H1 (cell line): ENCODE measurements around the gene GPR65. TPM values are rescaled to one million over a fixed set of nuclear protein-coding genes. Genes with fewer than 3 reads are reported as not detected.

Source experiments
- CTCF ChIA-PET: fragments of 300-600 bp; sonication (Branson Sonifier 250); formaldehyde crosslinking; loops from one replicate; lab custom pipeline; 2021; ENCODE audit not compliant: partially characterized antibody; lab: Charles Lee
- POLR2A ChIA-PET: fragments of 300-600 bp; sonication (Branson Sonifier 250); formaldehyde crosslinking; loops from one replicate; lab custom pipeline; 2021; ENCODE audit warnings: inconsistent platforms; ENCODE audit not compliant: partially characterized antibody; lab: Charles Lee
- DNase-seq, 2 experiments: peaks; one replicate each; pipeline versions ENCODE4 v3.0.0 to v3.0.0-alpha.2; 2010 to 2022; ENCODE audit warnings: low spot score in 2 of 2, low read depth in 1 of 2, mixed read lengths in 1 of 2
- FAIRE-seq: peaks from 2 replicates; lab custom pipeline; 2011; peaks lifted over from hg19 to GRCh38; lab: Jason Lieb, UNC
- H2AFZ ChIP-seq: 2 replicates; pipeline ENCODE4 v1.8.1; 2012; ENCODE audit warnings: low read length, inconsistent platforms
- H2AK5ac ChIP-seq: 2 replicates; pipeline ENCODE4 v1.6.1; 2013; ENCODE audit warnings: low read depth, low read length
- H2BK120ac ChIP-seq: replicated peaks from 2 replicates; pipeline ENCODE3; 2013; ENCODE audit warnings: low read depth, low read length, inconsistent platforms
- H2BK12ac ChIP-seq: 2 replicates; pipeline ENCODE4 v1.6.1; 2013; ENCODE audit warnings: low read depth, low read length
- H2BK15ac ChIP-seq: 2 replicates; pipeline ENCODE4 v1.6.1; 2013; ENCODE audit warnings: low read length
- H2BK20ac ChIP-seq: 2 replicates; pipeline ENCODE4 v1.6.1; 2013; ENCODE audit warnings: low read length
- H2BK5ac ChIP-seq: 2 replicates; pipeline ENCODE4 v1.6.1; 2013; ENCODE audit warnings: low read depth, low read length
- H3K14ac ChIP-seq: 2 replicates; pipeline ENCODE4 v1.6.1; 2013; ENCODE audit warnings: inconsistent platforms; ENCODE audit not compliant: insufficient read length
- H3K18ac ChIP-seq: 2 replicates; pipeline ENCODE4 v1.6.1; 2013; ENCODE audit warnings: low read length; ENCODE audit errors: extremely low read depth
- H3K23ac ChIP-seq: 2 replicates; pipeline ENCODE4 v1.6.1; 2013; ENCODE audit warnings: inconsistent platforms; ENCODE audit not compliant: insufficient read length
- H3K23me2 ChIP-seq: 2 replicates; pipeline ENCODE4 v1.6.1; 2013; ENCODE audit warnings: low read depth, low read length
- H3K27ac ChIP-seq: 2 replicates; pipeline ENCODE4 v1.6.1; 2011; ENCODE audit warnings: low read depth, low read length, inconsistent platforms
- H3K27me3 ChIP-seq, 4 experiments: replicated peaks in 1 of 4; 1 replicate in 1 of 4; 2 replicates in 3 of 4; pipeline versions ENCODE4 v1.6.1 to v1.8.1; 2011 to 2013; ENCODE audit warnings: low read length in 3 of 4, mild to moderate bottlenecking in 3 of 4, inconsistent platforms in 2 of 4, mixed read lengths in 2 of 4, moderate library complexity in 1 of 4; ENCODE audit not compliant: control insufficient read depth in 3 of 4, insufficient read depth in 3 of 4; ENCODE audit errors: extremely low read depth in 1 of 4
- H3K36me3 ChIP-seq, 4 experiments: 2 replicates each; pipeline versions ENCODE4 v1.6.1 to v1.8.1; 2011 to 2013; ENCODE audit warnings: mild to moderate bottlenecking in 4 of 4, low read length in 3 of 4, moderate library complexity in 2 of 4, control low read depth in 1 of 4, inconsistent platforms in 1 of 4; ENCODE audit not compliant: insufficient read depth in 4 of 4, control insufficient read depth in 2 of 4
- H3K4ac ChIP-seq: replicated peaks from 2 replicates; pipeline ENCODE3; 2013; ENCODE audit warnings: low read length, low read depth, mixed read lengths, inconsistent platforms; ENCODE audit not compliant: insufficient read length
- H3K4me1 ChIP-seq, 4 experiments: replicated peaks in 1 of 4; 1 replicate in 1 of 4; 2 replicates in 3 of 4; pipeline versions ENCODE4 v1.6.1 to v1.8.1; 2011 to 2013; ENCODE audit warnings: low read length in 3 of 4, inconsistent platforms in 2 of 4, mixed read lengths in 1 of 4; ENCODE audit not compliant: insufficient read depth in 4 of 4, control insufficient read depth in 3 of 4
- H3K4me2 ChIP-seq, 2 experiments: 2 replicates each; pipeline versions ENCODE4 v1.6.1 to v1.8.1; 2011 to 2013; ENCODE audit warnings: low read depth in 2 of 2, low read length in 2 of 2, control low read depth in 1 of 2, inconsistent platforms in 1 of 2, mild to moderate bottlenecking in 1 of 2; ENCODE audit not compliant: insufficient read depth in 1 of 2
- H3K4me3 ChIP-seq, 4 experiments: fragments of 200-600, 300-600 bp in 1 of 4; sonication (generic), shearing (Covaris generic), sonication (Bioruptor Twin) in 1 of 4; 2 replicates each; pipeline versions ENCODE4 v1.5.1 to v1.8.1; 2011 to 2016; ENCODE audit warnings: low read length in 4 of 4, low read depth in 3 of 4, control low read depth in 2 of 4, inconsistent platforms in 2 of 4, mild to moderate bottlenecking in 2 of 4, mixed read lengths in 1 of 4, moderate library complexity in 1 of 4; ENCODE audit not compliant: insufficient read depth in 2 of 4; ENCODE audit errors: extremely low read depth in 1 of 4
- H3K56ac ChIP-seq: replicated peaks from 2 replicates; pipeline ENCODE3; 2013; ENCODE audit warnings: low read depth, mild to moderate bottlenecking, mixed read lengths, low read length, inconsistent platforms; ENCODE audit not compliant: insufficient read length
- H3K79me1 ChIP-seq: 2 replicates; pipeline ENCODE4 v1.6.1; 2013; ENCODE audit warnings: low read depth, low read length, control low read depth
- H3K79me2 ChIP-seq, 2 experiments: 2 replicates each; pipeline versions ENCODE4 v1.6.1 to v1.8.1; 2012 to 2013; ENCODE audit warnings: low read length in 2 of 2, mild to moderate bottlenecking in 2 of 2, inconsistent platforms in 1 of 2; ENCODE audit not compliant: insufficient read depth in 2 of 2, control insufficient read depth in 1 of 2
- H3K9ac ChIP-seq, 4 experiments: replicated peaks in 1 of 4; 1 replicate in 1 of 4; 2 replicates in 3 of 4; pipeline versions ENCODE4 v1.6.1 to v1.8.1; 2011 to 2013; ENCODE audit warnings: low read depth in 3 of 4, low read length in 3 of 4, control low read depth in 2 of 4, mild to moderate bottlenecking in 2 of 4, moderate library complexity in 2 of 4, inconsistent platforms in 1 of 4; ENCODE audit errors: extremely low read depth in 1 of 4
- H3K9me3 ChIP-seq, 2 experiments: 2 replicates each; pipeline versions ENCODE4 v1.6.1 to v1.8.1; 2012 to 2013; ENCODE audit warnings: mild to moderate bottlenecking in 2 of 2, moderate library complexity in 2 of 2, control low read depth in 1 of 2, inconsistent platforms in 1 of 2, low read depth in 1 of 2, low read length in 1 of 2, mixed read lengths in 1 of 2; ENCODE audit not compliant: insufficient read depth in 2 of 2
- H4K20me1 ChIP-seq, 2 experiments: replicated peaks in 1 of 2; 2 replicates each; pipeline versions ENCODE3 to v1.8.1; 2011 to 2013; ENCODE audit warnings: inconsistent platforms in 2 of 2, low read length in 2 of 2, mild to moderate bottlenecking in 1 of 2; ENCODE audit not compliant: insufficient read depth in 2 of 2, control insufficient read depth in 1 of 2
- H4K5ac ChIP-seq: 2 replicates; pipeline ENCODE4 v1.6.1; 2013; ENCODE audit warnings: low read length, low read depth, mixed read lengths, inconsistent platforms; ENCODE audit not compliant: insufficient read length
- H4K8ac ChIP-seq: 2 replicates; pipeline ENCODE4 v1.8.0; 2013; ENCODE audit warnings: mild to moderate bottlenecking, moderate library complexity, low read length, inconsistent platforms; ENCODE audit not compliant: insufficient read depth; ENCODE audit errors: extremely low read depth
- H4K91ac ChIP-seq: replicated peaks from 2 replicates; pipeline ENCODE3; 2013; ENCODE audit warnings: low read length, mixed read lengths, inconsistent platforms; ENCODE audit not compliant: insufficient read length
- ASH2L ChIP-seq: fragments of 200-600, 300-600 bp; sonication (generic); IDR thresholded peaks from one replicate; pipeline ENCODE4 v1.7.1; 2017; ENCODE audit warnings: low read length
- BACH1 ChIP-seq: IDR thresholded peaks from 2 replicates; pipeline ENCODE4 v1.6.1; 2012; ENCODE audit warnings: low read length, improper control_type of control experiment
- BCL11A ChIP-seq, 2 experiments: IDR thresholded peaks; one replicate each; pipeline ENCODE4 v1.6.1; 2011; ENCODE audit warnings: low read depth in 2 of 2, low read length in 2 of 2, mild to moderate bottlenecking in 2 of 2
- CBX5 ChIP-seq: fragments of 300-800, 300-1000 bp; sonication (generic); IDR thresholded peaks from 2 replicates; pipeline ENCODE4 v1.7.1; 2016; ENCODE audit warnings: antibody characterized with exemption, low read length, low read depth
- FOSL1 ChIP-seq: IDR thresholded peaks from 2 replicates; pipeline ENCODE4 v1.6.1; 2011; ENCODE audit warnings: mild to moderate bottlenecking, low read depth, low read length, moderate library complexity; ENCODE audit not compliant: insufficient read depth
- JUN ChIP-seq: IDR thresholded peaks from 2 replicates; pipeline ENCODE4 v1.6.1; 2011; ENCODE audit warnings: low read depth, mild to moderate bottlenecking, improper control_type of control experiment, low read length
- MAFK ChIP-seq: IDR thresholded peaks from 2 replicates; pipeline ENCODE4 v1.6.1; 2012; ENCODE audit warnings: low read depth, mild to moderate bottlenecking, improper control_type of control experiment, low read length
- RNF2 ChIP-seq: fragments of 200-900, 300-1000 bp; sonication (generic); IDR thresholded peaks from 2 replicates; pipeline ENCODE4 v1.7.1; 2016; ENCODE audit warnings: borderline replicate concordance, low read depth, mild to moderate bottlenecking, antibody characterized with exemption, low read length; ENCODE audit not compliant: poor library complexity, severe bottlenecking; ENCODE audit errors: missing control alignments
- RXRA ChIP-seq: IDR thresholded peaks from 2 replicates; pipeline ENCODE4 v1.6.1; 2011; ENCODE audit warnings: low read depth, mild to moderate bottlenecking, low read length, moderate library complexity; ENCODE audit not compliant: insufficient read depth
- WGBS, 2 experiments: shearing (Covaris generic) in 1 of 2; methylation state at CpG; one replicate each; pipeline versions ENCODE4 v1.1.6 to v1.1.7; 2013 to 2015; ENCODE audit warnings: low lambda C conversion rate in 2 of 2, mixed read lengths in 2 of 2, inconsistent platforms in 1 of 2, low coverage in 1 of 2, missing lambda C conversion rate in 1 of 2; ENCODE audit not compliant: insufficient replicate concordance in 2 of 2, insufficient coverage in 1 of 2, insufficient read length in 1 of 2; ENCODE audit errors: extremely low coverage in 1 of 2, missing lambda C conversion rate in 1 of 2; 5-methylcytosine and 5-hydroxymethylcytosine counted together
- polyA plus RNA-seq, 7 experiments: library from polyadenylated mRNA; depleted of rRNA in 3 of 7; stranded (reverse) in 5 of 7; unstranded in 2 of 7; fragments of >200 nt in 5 of 7; fragments of 200-250 nt in 2 of 7; gene quantifications; 1 replicate in 5 of 7; 2 replicates in 1 of 7; 4 replicates in 1 of 7; pipeline versions ENCODE4 v1.2.1 to v1.2.3, GENCODE V29; 2011 to 2013; ENCODE audit warnings: missing spikeins in 2 of 7, mixed read lengths in 2 of 7
- total RNA-seq: library from RNA; stranded (reverse); fragmentation: NEBNext Ultra II Directional; extraction: Animal tissue kit (Norgen Biotek cat#: 25700); gene quantifications from 2 replicates; pipeline ENCODE4 v1.2.1, GENCODE V29; 2021
- TF ChIP-seq, protein P1 (sequence below): IDR thresholded peaks from 2 replicates; pipeline ENCODE4 v1.6.1; 2011; ENCODE audit warnings: low read length, improper control_type of control experiment

The GPR65 gene
- total and polyA plus RNA-seq, 2 of the 8 experiments (the other 6 are each of a cell fraction or from before 2014, with no cell fraction given) = not detected

DNA sequence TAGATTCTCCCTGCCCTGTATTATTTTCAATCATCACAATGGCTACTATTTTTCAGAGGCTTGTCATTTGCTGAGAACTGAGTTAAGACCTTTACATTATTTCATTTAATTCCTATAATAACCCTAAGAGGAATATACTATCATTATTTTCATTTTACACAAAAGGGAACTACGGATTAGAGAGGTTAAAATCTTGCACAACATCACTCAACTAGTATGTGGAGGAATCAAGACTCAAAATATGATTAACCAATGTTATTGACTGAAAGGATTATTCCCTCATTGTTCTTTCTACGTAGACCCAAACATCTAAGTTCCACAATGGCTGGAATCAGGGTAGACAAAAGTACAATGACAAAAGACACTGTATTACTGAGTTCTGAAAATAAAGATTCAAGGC, 45.0 kb downstream of the GPR65 start:
- Histone ChIP-seq H2BK120ac (no peak overlapping the region), H2BK12ac (no peak overlapping the region), H4K5ac (no peak overlapping the region), H3K18ac (no peak overlapping the region), H3K27me3 (no peaks in the 10 kb centered on the region), H3K14ac (no peak overlapping the region), H3K23ac (no peak overlapping the region), H3K4me1 (no peaks in the 10 kb centered on the region), H3K79me1 (no peaks in the 10 kb centered on the region), H2BK20ac (no peak overlapping the region), H3K36me3 (no peaks in the 10 kb centered on the region), H3K9me3 (no peaks in the 10 kb centered on the region), H3K4me2 (no peak overlapping the region), H4K91ac (no peak overlapping the region), H3K4ac (no peak overlapping the region), H2BK5ac (no peak overlapping the region), H2BK15ac (no peak overlapping the region), H3K27ac (no peak overlapping the region), H3K23me2 (no peaks in the 10 kb centered on the region; the same call in 1 of the 2 replicates), H4K8ac (no peak overlapping the region), H3K79me2 (no peaks in the 10 kb centered on the region), H2AK5ac (no peak overlapping the region), H2AFZ (no peak overlapping the region), H3K9ac (no peak overlapping the region), H3K56ac (no peak overlapping the region), H3K4me3 (no peak overlapping the region), H4K20me1 (no peaks in the 10 kb centered on the region)
- no peak for FAIRE-seq
- POLR2A ChIA-PET = no interaction called here
- 83% methylated on average over 2 of the region's 2 CpGs; no CpG with 5 or more reads in 1 of the 2 experiments for WGBS, 2 experiments
- DNase-seq = no peak
- CTCF ChIA-PET = interaction anchor here (1.4 kb wide), 1 partner anchor 9 kb away, joined by 5 read pairs; no protein-coding TSS in a partner anchor
- no peak for TF ChIP-seq BACH1
- no peak for TF ChIP-seq JUN
- no peak for TF ChIP-seq BCL11A (IDR thresholded peaks at IDR 0.05; ENCODE audit: low read depth in 2 of 2, low read length in 2 of 2)
- TF ChIP-seq MAFK = no peak
- no peak for TF ChIP-seq CBX5
- no peak for TF ChIP-seq RNF2
- TF ChIP-seq FOSL1 = no peak
- no peak for TF ChIP-seq RXRA
- TF ChIP-seq ASH2L = no peak
- TF ChIP-seq, protein P1, sequence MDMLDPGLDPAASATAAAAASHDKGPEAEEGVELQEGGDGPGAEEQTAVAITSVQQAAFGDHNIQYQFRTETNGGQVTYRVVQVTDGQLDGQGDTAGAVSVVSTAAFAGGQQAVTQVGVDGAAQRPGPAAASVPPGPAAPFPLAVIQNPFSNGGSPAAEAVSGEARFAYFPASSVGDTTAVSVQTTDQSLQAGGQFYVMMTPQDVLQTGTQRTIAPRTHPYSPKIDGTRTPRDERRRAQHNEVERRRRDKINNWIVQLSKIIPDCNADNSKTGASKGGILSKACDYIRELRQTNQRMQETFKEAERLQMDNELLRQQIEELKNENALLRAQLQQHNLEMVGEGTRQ = no peak
